Stimulated activated CD4-positive, alpha-beta T cell treated with anti-CD3 and anti-CD28 coated beads, TNF-alpha, amount 100 ng/mL, for 1 hour (primary cell): ENCODE data around the gene ZNF805.
"Not testable (repeated sequence)": the region's sequence is repeated elsewhere in the genome, so short reads cannot be mapped to it uniquely, and the experiment has no call there.

Experiments
- DNase-seq, 3 donors: peaks; one replicate each; pipeline ENCODE4 v3.0.0-alpha.2; 2020; ENCODE audit warnings: low read depth in 3 of 3, low spot score in 1 of 3

The ZNF805 gene

GRCh38 chr19:57267291-57267690 lies 26.9 kb downstream of the ZNF805 start:
- no peak for DNase-seq

- no peak for DNase-seq
Observed at GRCh38 chr19:57269515-57270250, 29.3 kb downstream of the ZNF805 start.

GRCh38 chr19:57271280-57271679 lies 30.8 kb downstream of the ZNF805 start:
- no peak for DNase-seq

GRCh38 chr19:57273014-57273413 lies 32.6 kb downstream of the ZNF805 start:
- DNase-seq: no peak

GRCh38 chr19:57276430-57276829 lies 36.0 kb downstream of the ZNF805 start:
- DNase-seq: no peak

- DNase-seq: not testable (repeated sequence)
Observed at GRCh38 chr19:57278481-57278880, 38.0 kb downstream of the ZNF805 start.

GRCh38 chr19:57279418-57280164 lies 39.2 kb downstream of the ZNF805 start:
- DNase-seq: peak; percentile 31 to 62 (median 61)

- peak; percentile 86 to 94 (median 92) for DNase-seq
Observed at GRCh38 chr19:57280165-57280961, 39.9 kb downstream of the ZNF805 start, which contains the start of gene ZNF460. TSS of gene ZNF460 (plus strand) at chr19:57280485. CDS start at chr19:57280807, 322 bp downstream.

- no peak for DNase-seq
Observed at GRCh38 chr19:57280962-57281400, 40.5 kb downstream of the ZNF805 start.

- no peak for DNase-seq
Observed at GRCh38 chr19:57282011-57282643, 41.7 kb downstream of the ZNF805 start.

GRCh38 chr19:57288373-57288772 lies 47.9 kb downstream of the ZNF805 start:
- no peak for DNase-seq

- no peak for DNase-seq
Observed at GRCh38 chr19:57290970-57291369, 50.5 kb downstream of the ZNF805 start.

GRCh38 chr19:57292547-57292946 lies 52.1 kb downstream of the ZNF805 start:
- DNase-seq: no peak

GRCh38 chr19:57293719-57294118 lies 53.3 kb downstream of the ZNF805 start:
- no peak for DNase-seq

- DNase-seq: no peak
Observed at GRCh38 chr19:57302020-57302465, 61.6 kb downstream of the ZNF805 start.

- no peak for DNase-seq
Observed at GRCh38 chr19:57302727-57303401, 62.4 kb downstream of the ZNF805 start.
